ENCODE data around the gene ABCC3.

- TF ChIP-seq CTCF (IDR thresholded peaks at IDR 0.05) (no peak), EP300 (IDR thresholded peaks at IDR 0.05) (no peak), POLR2A (IDR thresholded peaks at IDR 0.05) (no peak)
Observed at GRCh38 chr17:50659179-50659578, 24.5 kb downstream of the ABCC3 start.
